HepG2 (cell line): ENCODE data around the gene RBM5. TPM values are rescaled to one million over a fixed set of nuclear protein-coding genes. Genes with fewer than 3 reads are reported as not detected.
A peak's percentile ranks its signal among the peaks of the same experiment; 100 is the strongest.

Experiments used
- ATAC-seq: fragments of 200-7000 bp; cut with Tn5 transposase; 3 replicates; pipeline ENCODE4 v1.9.1; 2020; ENCODE audit warnings: mild to moderate bottlenecking, moderate library complexity
- BruUV-seq: library from RNA; stranded (reverse); fragments of 400-500 nt; replicated peaks from 2 replicates; lab custom pipeline; 2021; lab: Mats Ljungman, UMichigan
- CTCF ChIA-PET: fragments of 300-600 bp; formaldehyde crosslinking; extraction: SDS; loops from one replicate; lab custom pipeline; 2021; ENCODE audit warnings: low total read pairs, inconsistent platforms, low intra/inter-chr PET ratio; lab: Yijun Ruan, JAX
- POLR2A ChIA-PET: fragments of 350-600 bp; sonication (Branson Sonifier 250); formaldehyde crosslinking; loops from one replicate; lab custom pipeline; 2020; ENCODE audit warnings: antibody characterized with exemption, inconsistent platforms; lab: Yijun Ruan, JAX
- DNase-seq: peaks from one replicate; pipeline ENCODE4 v3.0.0-alpha.2; 2015; ENCODE audit warnings: low spot score
- FAIRE-seq: peaks from 3 replicates; lab custom pipeline; 2011; peaks lifted over from hg19 to GRCh38; lab: Jason Lieb, UNC
- H2AFZ ChIP-seq: one replicate; pipeline ENCODE4 v1.6.1; 2011; ENCODE audit warnings: low read length, inconsistent platforms
- H3K27ac ChIP-seq: fragments of 300-600 bp; 3 replicates; pipeline ENCODE4 v1.8.0; 2011; ENCODE audit warnings: mixed run types, mild to moderate bottlenecking, mixed read lengths, low read length, inconsistent platforms; ENCODE audit not compliant: insufficient read depth; ENCODE audit errors: extremely low read length
- H3K27me3 ChIP-seq, 2 experiments: fragments of 200-600 bp in 1 of 2; 2 replicates in 1 of 2; 3 replicates in 1 of 2; pipeline versions ENCODE4 v1.6.0 to v1.8.0; 2011; ENCODE audit warnings: low read length in 2 of 2, mild to moderate bottlenecking in 2 of 2, moderate library complexity in 2 of 2, inconsistent platforms in 1 of 2; ENCODE audit not compliant: insufficient read depth in 2 of 2, control insufficient read depth in 1 of 2
- H3K36me3 ChIP-seq, 2 experiments: fragments of 200-600 bp in 1 of 2; replicated peaks in 1 of 2; 2 replicates in 1 of 2; 3 replicates in 1 of 2; pipeline versions ENCODE4 v1.5.1 to v1.8.0; 2011; ENCODE audit warnings: low read length in 2 of 2, inconsistent platforms in 1 of 2; ENCODE audit not compliant: insufficient read depth in 2 of 2, control insufficient read depth in 1 of 2
- H3K4me1 ChIP-seq: 2 replicates; pipeline ENCODE4 v1.5.1; 2012; ENCODE audit warnings: low read length, inconsistent platforms; ENCODE audit not compliant: insufficient read depth
- H3K4me2 ChIP-seq: 2 replicates; pipeline ENCODE4 v1.6.0; 2011; ENCODE audit warnings: low read depth, low read length, inconsistent platforms
- H3K4me3 ChIP-seq, 3 experiments: fragments of 200-600 bp in 1 of 3; sonication (generic), shearing (Covaris generic) in 1 of 3; replicated peaks in 1 of 3; 2 replicates each; pipeline ENCODE4 v1.5.1; 2011 to 2016; ENCODE audit warnings: low read length in 3 of 3, inconsistent platforms in 2 of 3, low read depth in 2 of 3, mild to moderate bottlenecking in 2 of 3, control low read depth in 1 of 3, mixed read lengths in 1 of 3; ENCODE audit not compliant: insufficient read depth in 1 of 3
- H3K79me2 ChIP-seq: one replicate; pipeline ENCODE4 v1.6.1; 2011; ENCODE audit warnings: low read length, inconsistent platforms; ENCODE audit not compliant: insufficient read depth
- H3K9ac ChIP-seq: 2 replicates; pipeline ENCODE4 v1.6.0; 2011; ENCODE audit warnings: mild to moderate bottlenecking, low read depth, low read length, inconsistent platforms; ENCODE audit not compliant: insufficient read depth
- H3K9me3 ChIP-seq: 2 replicates; pipeline ENCODE4 v1.5.1; 2012; ENCODE audit warnings: mild to moderate bottlenecking, low read length
- H4K20me1 ChIP-seq: 2 replicates; pipeline ENCODE4 v1.6.0; 2011; ENCODE audit warnings: inconsistent platforms, mild to moderate bottlenecking, low read length, moderate library complexity; ENCODE audit not compliant: insufficient read depth
- AGO2 ChIP-seq: fragments of 200-400 bp; formaldehyde crosslinking; optimal IDR thresholded peaks from 2 replicates; pipeline ENCODE3; 2017; ENCODE audit warnings: mild to moderate bottlenecking, low read depth, low read length, moderate library complexity
- BHLHE40 ChIP-seq: IDR thresholded peaks from 2 replicates; pipeline ENCODE4 v1.6.1; 2011; ENCODE audit warnings: low read length, improper control_type of control experiment
- CREB1 ChIP-seq, 2 experiments: fragments of 450-650 bp in 1 of 2; IDR thresholded peaks; 2 replicates each; pipeline ENCODE4 v1.6.1; 2016 to 2017; ENCODE audit warnings: control low read depth in 1 of 2, mild to moderate bottlenecking in 1 of 2, missing compliant biosample characterization in 1 of 2, missing genetic modification characterization in 1 of 2
- KDM1A ChIP-seq: IDR thresholded peaks from 2 replicates; pipeline ENCODE4 v1.6.1; 2016; ENCODE audit warnings: missing compliant biosample characterization
- KDM2A ChIP-seq: sonication (generic); formaldehyde crosslinking; IDR thresholded peaks from 2 replicates; pipeline ENCODE4 v1.4.0; 2020; ENCODE audit warnings: low read depth, missing genetic modification reagents, borderline replicate concordance
- SIX4 ChIP-seq: sonication (generic); formaldehyde crosslinking; IDR thresholded peaks from 2 replicates; pipeline ENCODE4 v1.4.0; 2020; ENCODE audit warnings: missing genetic modification reagents
- SNAPC2 ChIP-seq: sonication (generic); formaldehyde crosslinking; IDR thresholded peaks from 2 replicates; pipeline ENCODE4 v1.8.1; 2022; ENCODE audit warnings: mild to moderate bottlenecking, missing genetic modification reagents
- ZMYM3 ChIP-seq: sonication (generic); formaldehyde crosslinking; IDR thresholded peaks from 2 replicates; pipeline ENCODE4 v1.5.1; 2020; ENCODE audit warnings: mild to moderate bottlenecking, missing genetic modification reagents
- ZNF143 ChIP-seq: sonication (generic); formaldehyde crosslinking; IDR thresholded peaks from 2 replicates; pipeline ENCODE4 v1.4.0; 2020; ENCODE audit warnings: missing genetic modification reagents
- ZNF777 ChIP-seq: sonication (generic); formaldehyde crosslinking; IDR thresholded peaks from 2 replicates; pipeline ENCODE4 v1.4.0; 2020; ENCODE audit warnings: missing genetic modification reagents
- WGBS: methylation state at CpG from one replicate; pipeline ENCODE4 v1.1.6; 2017; ENCODE audit warnings: low lambda C conversion rate; 5-methylcytosine and 5-hydroxymethylcytosine counted together
- in situ Hi-C: cut with HindIII; loops from 2 replicates; pipeline ENCODE4 v1.10.0; 2017; ENCODE audit warnings: low pct_unique_long_range_greater_than_20kb; ENCODE audit not compliant: extremely low pct_ligation_motif_present
- intact Hi-C: fragments of 100-400 bp; cut with micrococcal nuclease; formaldehyde crosslinking; loops from one replicate; pipeline ENCODE4 v1.10.0; 2022; ENCODE audit not compliant: unreplicated experiment
- polyA plus RNA-seq, 8 experiments: library from polyadenylated mRNA; depleted of rRNA in 3 of 8; stranded (reverse) in 7 of 8; unstranded in 1 of 8; fragments of >200 nt; fragmentation: Illumina TruSeq in 4 of 8; extraction: Trizol in 4 of 8; gene quantifications; 2 replicates each; pipeline versions ENCODE4 v1.2.1 to v1.2.3, GENCODE V29; 2011 to 2016; ENCODE audit warnings: low read depth in 4 of 8, missing spikeins in 1 of 8, mixed read lengths in 1 of 8; ENCODE audit not compliant: insufficient read depth in 1 of 8
- total RNA-seq, 5 experiments: library from RNA; depleted of rRNA; stranded (reverse); fragments of >200 nt; fragmentation: Illumina TruSeq; extraction: Trizol; gene quantifications; 2 replicates each; pipeline ENCODE4 v1.2.3, GENCODE V29; 2016; ENCODE audit warnings: low read depth in 1 of 5
- TF ChIP-seq, protein P1 (sequence below): sonication (generic); formaldehyde crosslinking; conservative IDR thresholded peaks from 2 replicates; pipeline ENCODE4 v1.5.0; 2020; ENCODE audit warnings: missing genetic modification reagents
- TF ChIP-seq, protein P2 (sequence below): sonication (generic); formaldehyde crosslinking; IDR thresholded peaks from 2 replicates; pipeline ENCODE4 v1.8.1; 2023; ENCODE audit warnings: mild to moderate bottlenecking, inconsistent platforms, moderate library complexity, missing genetic modification reagents, borderline replicate concordance

RBM5 gene
- total and polyA plus RNA-seq, 2 of the 13 experiments (the other 11 are each of a cell fraction or from before 2014, with no cell fraction given): 106 to 204 TPM

DNA sequence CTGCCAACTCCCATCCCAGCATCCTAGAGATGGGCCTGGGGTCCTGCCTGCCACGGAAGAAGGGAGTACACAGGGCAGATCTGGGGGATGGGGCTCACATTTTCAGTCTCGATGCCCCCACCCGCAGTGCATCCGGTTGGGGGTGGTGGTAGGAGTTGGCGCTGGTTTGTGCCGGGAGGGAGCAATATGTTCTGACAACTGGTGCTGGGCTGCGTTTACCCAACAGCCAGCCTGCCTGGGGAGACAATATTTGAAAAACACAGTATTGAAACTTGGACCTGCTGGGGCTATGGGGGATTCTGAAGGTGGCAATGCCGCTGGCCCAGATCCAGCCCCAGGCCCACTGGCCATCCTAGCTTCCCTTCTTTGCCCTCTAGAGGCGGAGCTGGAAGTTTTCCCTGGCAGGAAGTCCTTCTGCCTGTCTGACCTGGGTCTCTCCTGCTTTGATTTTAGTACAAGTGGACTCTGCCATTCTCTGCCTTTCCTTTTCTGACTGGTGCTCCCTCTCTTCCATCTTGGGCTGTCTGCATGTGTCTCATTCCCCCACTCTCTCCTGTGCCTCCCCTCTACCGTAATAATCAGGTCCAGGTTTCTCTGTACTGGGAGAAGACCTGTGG is 69.9 kb downstream of the RBM5 start:
- FAIRE-seq (no peak), DNase-seq (no peak), ATAC-seq (no peak)
- H3K4me3 ChIP-seq: no peak overlapping the region
- H3K27me3 ChIP-seq: peaks cover 0 to 8% of the 10 kb centered on the region in 2 experiments; a peak in 2 of 5 replicates
- TF ChIP-seq ZMYM3 (CRISPR knock-in tag) (peak; percentile 45; the same call in 1 of the 2 replicates), ZNF143 (no peak), KDM1A (peak; percentile 24; the same call in 1 of the 2 replicates), ZNF777 (CRISPR knock-in tag) (no peak)
- peaks cover 9% of the 10 kb centered on the region for H3K79me2 ChIP-seq
- no peaks in the 10 kb centered on the region for H4K20me1 ChIP-seq
- WGBS: 93% methylated on average over 8 of the region's 10 CpGs
- peaks cover 0 to 13% of the 10 kb centered on the region in 2 experiments; a peak in 1 of 5 replicates for H3K36me3 ChIP-seq
- no peak overlapping the region for H3K9ac ChIP-seq
- no peak overlapping the region for H3K27ac ChIP-seq
- no peak overlapping the region for H2AFZ ChIP-seq
- no peak overlapping the region for H3K4me2 ChIP-seq
- H3K4me1 ChIP-seq: peaks cover 63% of the 10 kb centered on the region
- no peaks in the 10 kb centered on the region for H3K9me3 ChIP-seq
- CTCF ChIA-PET: no interaction called here
- intact Hi-C loops (no loop called here), in situ Hi-C loops (no loop called here)
- no TSS peak for BruUV-seq
- POLR2A ChIA-PET: interaction anchor here (1.3 to 3.7 kb wide), 2 partner anchors 9 to 45 kb away, joined by 4 to 23 read pairs; no protein-coding TSS in a partner anchor

DNA sequence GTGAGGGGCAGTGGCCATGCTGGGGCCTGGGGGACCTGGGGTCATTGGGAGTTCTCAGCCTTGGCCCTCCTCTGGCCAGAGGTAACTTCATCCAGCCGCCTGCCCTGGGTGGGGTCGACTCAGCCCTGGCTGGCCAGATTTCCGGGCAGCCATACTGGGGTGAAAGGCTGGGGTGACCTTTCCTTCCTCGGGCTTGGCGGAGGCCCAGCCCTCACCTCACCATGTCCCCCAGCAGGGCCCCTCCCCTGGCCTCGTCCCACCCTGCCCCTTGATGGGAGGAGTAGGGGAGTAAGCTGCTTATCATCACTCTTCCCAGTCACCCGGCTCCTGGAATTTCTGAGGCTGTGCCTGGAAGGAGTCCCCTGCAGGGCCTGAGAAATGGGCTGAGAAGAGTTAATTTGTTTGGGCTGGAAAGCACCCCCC is 71.9 kb downstream of the RBM5 start:
- no peak overlapping the region for H3K27ac ChIP-seq

More for the DNA sequence above, 71.9 kb downstream of the RBM5 start:
- Histone ChIP-seq H3K36me3 (peaks cover 0 to 13% of the 10 kb centered on the region in 2 experiments; a peak in 1 of 5 replicates), H3K4me1 (peaks cover 74% of the 10 kb centered on the region), H3K27me3 (no peaks in the 10 kb centered on the region), H3K4me2 (no peak overlapping the region), H3K79me2 (peaks cover 11% of the 10 kb centered on the region), H2AFZ (no peak overlapping the region), H3K9ac (no peak overlapping the region), H3K9me3 (no peaks in the 10 kb centered on the region), H3K4me3 (no peak overlapping the region), H4K20me1 (no peaks in the 10 kb centered on the region)
- FAIRE-seq (no peak), DNase-seq (no peak), ATAC-seq (no peak)
- intact Hi-C loops (no loop called here), in situ Hi-C loops (no loop called here)
- ChIA-PET POLR2A (interaction anchor here (1.3 kb wide), 1 partner anchor 10 kb away, joined by 3 read pairs; no protein-coding TSS in a partner anchor), CTCF (no interaction called here)
- no TSS peak for BruUV-seq
- 100% methylated on average over 1 of the region's 7 CpGs for WGBS
- TF ChIP-seq, protein P1, sequence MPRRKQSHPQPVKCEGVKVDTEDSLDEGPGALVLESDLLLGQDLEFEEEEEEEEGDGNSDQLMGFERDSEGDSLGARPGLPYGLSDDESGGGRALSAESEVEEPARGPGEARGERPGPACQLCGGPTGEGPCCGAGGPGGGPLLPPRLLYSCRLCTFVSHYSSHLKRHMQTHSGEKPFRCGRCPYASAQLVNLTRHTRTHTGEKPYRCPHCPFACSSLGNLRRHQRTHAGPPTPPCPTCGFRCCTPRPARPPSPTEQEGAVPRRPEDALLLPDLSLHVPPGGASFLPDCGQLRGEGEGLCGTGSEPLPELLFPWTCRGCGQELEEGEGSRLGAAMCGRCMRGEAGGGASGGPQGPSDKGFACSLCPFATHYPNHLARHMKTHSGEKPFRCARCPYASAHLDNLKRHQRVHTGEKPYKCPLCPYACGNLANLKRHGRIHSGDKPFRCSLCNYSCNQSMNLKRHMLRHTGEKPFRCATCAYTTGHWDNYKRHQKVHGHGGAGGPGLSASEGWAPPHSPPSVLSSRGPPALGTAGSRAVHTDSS (CRISPR knock-in tag): no peak
- TF ChIP-seq SNAPC2 (CRISPR knock-in tag) (no peak), BHLHE40 (no peak), CREB1 (IDR thresholded peaks at IDR 0.05) (no peak), CREB1 (CRISPR knock-in tag; IDR thresholded peaks at IDR 0.05) (no peak), KDM2A (CRISPR knock-in tag) (no peak), SIX4 (CRISPR knock-in tag) (no peak), AGO2 (no peak)
- TF ChIP-seq, protein P2, sequence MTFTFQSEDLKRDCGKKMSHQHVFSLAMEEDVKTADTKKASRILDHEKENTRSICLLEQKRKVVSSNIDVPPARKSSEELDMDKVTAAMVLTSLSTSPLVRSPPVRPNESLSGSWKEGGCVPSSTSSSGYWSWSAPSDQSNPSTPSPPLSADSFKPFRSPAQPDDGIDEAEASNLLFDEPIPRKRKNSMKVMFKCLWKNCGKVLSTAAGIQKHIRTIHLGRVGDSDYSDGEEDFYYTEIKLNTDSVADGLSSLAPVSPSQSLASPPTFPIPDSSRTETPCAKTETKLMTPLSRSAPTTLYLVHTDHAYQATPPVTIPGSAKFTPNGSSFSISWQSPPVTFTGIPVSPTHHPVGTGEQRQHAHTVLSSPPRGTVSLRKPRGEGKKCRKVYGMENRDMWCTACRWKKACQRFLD (CRISPR knock-in tag): no peak
- TF ChIP-seq, all 625 proteins: peak for 0
